OCI-LY3 (cell line): ENCODE data around the gene RAD9B.

Experiments used
- H2AFZ ChIP-seq: fragments of 200-600, 300-600 bp; shearing (Covaris generic); 2 replicates; pipeline ENCODE4 v1.6.0; 2014; ENCODE audit warnings: antibody characterized with exemption, low read depth, low read length
- H3K27ac ChIP-seq: fragments of 200-600, 300-600 bp; sonication (generic); 2 replicates; pipeline ENCODE4 v1.5.1; 2014; ENCODE audit warnings: mild to moderate bottlenecking, low read length, moderate library complexity, mixed read lengths
- H3K27me3 ChIP-seq: fragments of 200-600, 300-600 bp; sonication (generic); 2 replicates; pipeline ENCODE4 v1.6.1; 2014; ENCODE audit warnings: low read depth, low read length, mixed read lengths
- H3K36me3 ChIP-seq: fragments of 200-600, 300-600 bp; sonication (generic); replicated peaks from 2 replicates; pipeline ENCODE3; 2014; ENCODE audit warnings: low read depth, low read length, mixed read lengths
- H3K4me1 ChIP-seq: fragments of 300-600, 200-600 bp; sonication (generic); 2 replicates; pipeline ENCODE4 v1.6.1; 2014; ENCODE audit warnings: low read length, mixed read lengths
- H3K4me2 ChIP-seq: fragments of 200-600, 300-600 bp; sonication (generic); 2 replicates; pipeline ENCODE4 v1.6.1; 2014; ENCODE audit warnings: low read length, mixed read lengths
- H3K4me3 ChIP-seq: fragments of 300-600, 200-600 bp; sonication (generic); 2 replicates; pipeline ENCODE4 v1.5.1; 2014; ENCODE audit warnings: antibody characterized with exemption, mild to moderate bottlenecking, low read length, moderate library complexity
- H3K79me2 ChIP-seq: fragments of 300-600, 200-600 bp; shearing (Covaris generic); 2 replicates; pipeline ENCODE4 v1.6.1; 2014; ENCODE audit warnings: mild to moderate bottlenecking, low read length, mixed read lengths
- H3K9ac ChIP-seq: fragments of 300-600, 200-600 bp; shearing (Covaris generic); 2 replicates; pipeline ENCODE4 v1.6.0; 2014; ENCODE audit warnings: mild to moderate bottlenecking, low read length, moderate library complexity
- H3K9me3 ChIP-seq: fragments of 200-600, 300-600 bp; shearing (Covaris generic); 2 replicates; pipeline ENCODE4 v1.6.1; 2014; ENCODE audit warnings: low read length, mixed read lengths; ENCODE audit not compliant: insufficient read depth
- H4K20me1 ChIP-seq: fragments of 200-600, 300-600 bp; sonication (generic); 2 replicates; pipeline ENCODE4 v1.6.1; 2016; ENCODE audit warnings: low read length, mixed read lengths; ENCODE audit not compliant: insufficient read depth
- CTCF ChIP-seq: fragments of 200-600, 300-600 bp; sonication (generic); IDR thresholded peaks from 2 replicates; pipeline ENCODE4 v1.5.1; 2014; ENCODE audit warnings: antibody characterized with exemption, low read length, low read depth
- EZH2phosphoT487 ChIP-seq: fragments of 200-600 bp; shearing (Covaris generic); IDR thresholded peaks from 2 replicates; pipeline ENCODE4 v1.6.1; 2018; ENCODE audit warnings: antibody characterized with exemption, mixed run types, low read depth

The RAD9B gene

GRCh38 chr12:110530511-110530910, 28.4 kb downstream of the RAD9B start:
- H3K4me2 ChIP-seq: no peak overlapping the region

GRCh38 chr12:110531741-110532333, 29.7 kb downstream of the RAD9B start:
- Histone ChIP-seq H3K9me3 (no peaks in the 10 kb centered on the region), H4K20me1 (peaks cover 52% of the 10 kb centered on the region), H3K4me2 (peak overlapping the region; percentile 65), H3K36me3 (peaks cover 49% of the 10 kb centered on the region), H3K4me1 (peaks cover 32% of the 10 kb centered on the region), H3K79me2 (peaks cover 16% of the 10 kb centered on the region), H2AFZ (no peak overlapping the region), H3K27me3 (no peaks in the 10 kb centered on the region), H3K9ac (no peak overlapping the region), H3K4me3 (peak overlapping the region; percentile 32), H3K27ac (peak overlapping the region; percentile 60)
- TF ChIP-seq EZH2phosphoT487 (no peak), CTCF (no peak)

More at GRCh38 chr12:110530511-110530910, 28.4 kb downstream of the RAD9B start:
- Histone ChIP-seq H3K4me1 (peaks cover 32% of the 10 kb centered on the region), H4K20me1 (peaks cover 47% of the 10 kb centered on the region), H3K9ac (no peak overlapping the region), H3K9me3 (no peaks in the 10 kb centered on the region), H3K79me2 (peaks cover 16% of the 10 kb centered on the region), H3K27me3 (no peaks in the 10 kb centered on the region), H2AFZ (no peak overlapping the region), H3K36me3 (peaks cover 35% of the 10 kb centered on the region), H3K4me3 (no peak overlapping the region), H3K27ac (no peak overlapping the region)
- TF ChIP-seq CTCF: no peak
- no peak for TF ChIP-seq EZH2phosphoT487

GRCh38 chr12:110532644-110533043, 30.5 kb downstream of the RAD9B start:
- H4K20me1 ChIP-seq: peaks cover 55% of the 10 kb centered on the region

GRCh38 chr12:110533607-110534006, 31.5 kb downstream of the RAD9B start:
- Histone ChIP-seq H3K36me3 (peaks cover 65% of the 10 kb centered on the region), H4K20me1 (peaks cover 63% of the 10 kb centered on the region), H3K4me1 (peaks cover 32% of the 10 kb centered on the region), H2AFZ (no peak overlapping the region), H3K27ac (no peak overlapping the region), H3K4me2 (no peak overlapping the region), H3K27me3 (no peaks in the 10 kb centered on the region), H3K4me3 (no peak overlapping the region), H3K9me3 (no peaks in the 10 kb centered on the region), H3K9ac (no peak overlapping the region), H3K79me2 (peaks cover 16% of the 10 kb centered on the region)
- no peak for TF ChIP-seq CTCF
- no peak for TF ChIP-seq EZH2phosphoT487

More at GRCh38 chr12:110532644-110533043, 30.5 kb downstream of the RAD9B start:
- Histone ChIP-seq H3K4me2 (peak overlapping the region; percentile 65), H3K79me2 (peaks cover 16% of the 10 kb centered on the region), H3K27ac (no peak overlapping the region), H3K4me1 (peaks cover 32% of the 10 kb centered on the region), H3K9me3 (no peaks in the 10 kb centered on the region), H3K4me3 (peak overlapping the region; percentile 32; the same call in 1 of the 2 replicates), H3K27me3 (no peaks in the 10 kb centered on the region), H2AFZ (no peak overlapping the region), H3K9ac (no peak overlapping the region), H3K36me3 (peaks cover 55% of the 10 kb centered on the region)
- TF ChIP-seq CTCF (no peak), EZH2phosphoT487 (no peak)
